ENCODE measurements around the gene RNF126.

RNF126 gene

GRCh38 chr19:660793-661426, 2.1 kb downstream of the RNF126 start:
- Histone ChIP-seq H3K27ac (ENCODE audit: low read depth, low read length) (peak overlapping the region; percentile 64; the same call in 1 of the 2 replicates), H3K36me3 (ENCODE audit: control insufficient read depth, low read length) (peaks cover 64% of the 10 kb centered on the region), H3K4me1 (ENCODE audit: control insufficient read depth, low read length) (peaks cover 34% of the 10 kb centered on the region)

DNA sequence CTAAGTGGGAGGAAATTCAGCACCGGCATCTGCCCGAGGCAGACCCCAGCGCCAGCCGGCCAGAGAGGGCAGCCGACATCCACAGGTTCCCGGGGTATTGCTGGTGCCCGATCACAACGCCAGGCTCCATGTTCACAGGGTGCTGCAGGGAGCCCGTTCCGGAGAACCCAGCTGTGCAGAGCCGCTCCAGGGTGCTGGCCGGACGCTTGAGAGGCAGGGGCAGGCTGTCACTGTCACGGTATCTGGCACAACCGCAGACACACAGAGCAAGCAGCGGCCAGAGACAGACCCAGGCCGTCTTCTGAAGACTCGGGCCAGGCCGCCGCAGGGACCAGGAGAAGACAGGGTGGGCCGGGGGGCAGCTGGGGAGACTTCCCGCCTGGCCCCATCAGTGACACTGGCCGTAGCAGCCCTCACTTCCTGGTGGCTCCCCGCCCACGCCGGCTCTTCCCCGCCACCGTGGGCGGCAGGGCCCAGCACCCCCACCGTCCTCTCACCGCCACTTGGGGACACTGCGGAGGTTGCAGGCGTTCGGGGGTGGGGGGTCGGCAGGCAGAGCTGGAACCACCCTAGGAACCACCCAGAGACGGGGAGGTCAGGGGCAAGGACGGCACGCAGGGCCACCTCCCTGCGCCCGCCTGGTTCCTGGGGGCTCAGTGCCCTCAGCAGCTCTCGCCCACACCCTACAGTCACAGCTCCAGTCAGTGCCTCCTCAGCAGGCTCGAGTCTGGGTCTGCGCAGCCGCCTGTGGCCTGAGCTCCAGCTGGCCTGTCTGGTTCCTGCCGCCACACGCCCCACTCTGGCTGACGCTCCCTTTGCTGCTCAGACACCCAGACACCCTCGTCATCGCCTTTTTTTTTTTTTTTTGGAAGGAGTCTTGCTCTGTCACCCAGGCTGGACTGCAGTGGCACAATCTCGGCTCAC, 3.8 kb downstream of the RNF126 start:
- peaks cover 25% of the 10 kb centered on the region for H3K4me1 ChIP-seq (ENCODE audit: control insufficient read depth, low read length)
- no peaks in the 10 kb centered on the region for H3F3A ChIP-seq (ENCODE audit: control insufficient read depth, insufficient read depth)
- no peaks in the 10 kb centered on the region for H3K9me3 ChIP-seq (ENCODE audit: control insufficient read depth, insufficient read depth, low read length)
- H3K4me3 ChIP-seq (ENCODE audit: low read length), result no peak overlapping the region
- peaks cover 92% of the 10 kb centered on the region for H3K79me2 ChIP-seq (ENCODE audit: control insufficient read depth, low read length)
- peaks cover 73% of the 10 kb centered on the region for H3K36me3 ChIP-seq (ENCODE audit: control insufficient read depth, low read length)
- no peaks in the 10 kb centered on the region for H3K9me2 ChIP-seq (replicated peaks; ENCODE audit: control insufficient read depth, low read length)
- H3K27ac ChIP-seq (ENCODE audit: low read depth, low read length), result no peak overlapping the region
- peaks cover 30% of the 10 kb centered on the region for H4K20me1 ChIP-seq (ENCODE audit: control insufficient read depth, insufficient read depth, low read depth, low read length)
- peak overlapping the region; percentile 82 for H3K4me2 ChIP-seq (ENCODE audit: low read length)
- H3K27me3 ChIP-seq (ENCODE audit: control insufficient read depth, low read length), result no peaks in the 10 kb centered on the region
- TF ChIP-seq CTCF (IDR thresholded peaks at IDR 0.05; ENCODE audit: low read depth, low read length, poor library complexity, severe bottlenecking) (no peak), EZH2phosphoT487 (IDR thresholded peaks at IDR 0.05; ENCODE audit: borderline replicate concordance, low read length) (no peak)

More at GRCh38 chr19:660793-661426, 2.1 kb downstream of the RNF126 start:
- H3K4me3 ChIP-seq (ENCODE audit: low read length), result peak overlapping the region; percentile 82
- peaks cover 30% of the 10 kb centered on the region for H4K20me1 ChIP-seq (ENCODE audit: control insufficient read depth, insufficient read depth, low read depth, low read length)
- no peaks in the 10 kb centered on the region for H3K27me3 ChIP-seq (ENCODE audit: control insufficient read depth, low read length)
- H3K79me2 ChIP-seq (ENCODE audit: control insufficient read depth, low read length), result peaks cover 74% of the 10 kb centered on the region
- no peaks in the 10 kb centered on the region for H3K9me3 ChIP-seq (ENCODE audit: control insufficient read depth, insufficient read depth, low read length)
- no peaks in the 10 kb centered on the region for H3F3A ChIP-seq (ENCODE audit: control insufficient read depth, insufficient read depth)
- H3K4me2 ChIP-seq (ENCODE audit: low read length), result peak overlapping the region; percentile 82
- TF ChIP-seq EZH2phosphoT487 (IDR thresholded peaks at IDR 0.05; ENCODE audit: borderline replicate concordance, low read length) (no peak), CTCF (IDR thresholded peaks at IDR 0.05; ENCODE audit: low read depth, low read length, poor library complexity, severe bottlenecking) (no peak)
- no peaks in the 10 kb centered on the region for H3K9me2 ChIP-seq (replicated peaks; ENCODE audit: control insufficient read depth, low read length)

GRCh38 chr19:658059-658839, 4.8 kb downstream of the RNF126 start:
- TF ChIP-seq EZH2phosphoT487 (IDR thresholded peaks at IDR 0.05; ENCODE audit: borderline replicate concordance, low read length) (no peak), CTCF (IDR thresholded peaks at IDR 0.05; ENCODE audit: low read depth, low read length, poor library complexity, severe bottlenecking) (no peak)
- Histone ChIP-seq H3K4me2 (ENCODE audit: low read length) (no peak overlapping the region), H4K20me1 (ENCODE audit: control insufficient read depth, insufficient read depth, low read depth, low read length) (peaks cover 37% of the 10 kb centered on the region), H3K4me3 (ENCODE audit: low read length) (no peak overlapping the region), H3K79me2 (ENCODE audit: control insufficient read depth, low read length) (peaks cover 97% of the 10 kb centered on the region), H3K4me1 (ENCODE audit: control insufficient read depth, low read length) (peaks cover 16% of the 10 kb centered on the region), H3K9me2 (replicated peaks; ENCODE audit: control insufficient read depth, low read length) (no peaks in the 10 kb centered on the region), H3K27ac (ENCODE audit: low read depth, low read length) (no peak overlapping the region), H3K9me3 (ENCODE audit: control insufficient read depth, insufficient read depth, low read length) (no peaks in the 10 kb centered on the region), H3K36me3 (ENCODE audit: control insufficient read depth, low read length) (peaks cover 83% of the 10 kb centered on the region), H3K27me3 (ENCODE audit: control insufficient read depth, low read length) (no peaks in the 10 kb centered on the region), H3F3A (ENCODE audit: control insufficient read depth, insufficient read depth) (no peaks in the 10 kb centered on the region)

Data from DOHH2 (cell line).